HFFc6 (cell line): Measurements from ENCODE around the gene ACMSD. TPM values are rescaled to one million over a fixed set of nuclear protein-coding genes. Genes with fewer than 3 reads are reported as not detected.
"Not testable (repeated sequence)": the region's sequence is repeated elsewhere in the genome, so short reads cannot be mapped to it uniquely, and the experiment has no call there.

Experiments used
- DNase-seq: peaks from one replicate; pipeline ENCODE4 v3.0.0-alpha.2; 2018
- H3K27ac Mint-ChIP-seq: 2 replicates; pipeline ENCODE4 v1.8.0; 2020; ENCODE audit warnings: mild to moderate bottlenecking, mixed read lengths
- H3K27me3 Mint-ChIP-seq: 2 replicates; pipeline ENCODE4 v1.8.0; 2021; ENCODE audit warnings: mild to moderate bottlenecking, moderate library complexity, mixed read lengths; ENCODE audit not compliant: insufficient read depth
- H3K36me3 Mint-ChIP-seq: 2 replicates; pipeline ENCODE4 v1.8.0; 2021; ENCODE audit warnings: low read depth, mixed read lengths
- H3K4me1 Mint-ChIP-seq: 2 replicates; pipeline ENCODE4 v1.8.0; 2020; ENCODE audit warnings: low read depth, mixed read lengths
- H3K4me3 Mint-ChIP-seq: 2 replicates; pipeline ENCODE4 v1.8.0; 2020; ENCODE audit warnings: mild to moderate bottlenecking, moderate library complexity, mixed read lengths
- H3K9me3 Mint-ChIP-seq: 2 replicates; pipeline ENCODE4 v1.8.0; 2020; ENCODE audit warnings: mild to moderate bottlenecking, mixed read lengths
- total RNA-seq, 6 experiments: library from RNA; stranded (reverse); fragmentation: NEBNext Ultra II Directional; extraction: Animal tissue kit (Norgen Biotek cat#: 25700); gene quantifications; 2 replicates in 1 of 6; 3 replicates in 5 of 6; pipeline ENCODE4 v1.2.3, GENCODE V29; 2021
- TF ChIP-seq, protein P1 (sequence below): fragments of 200-600 bp; sonication (generic); IDR thresholded peaks from 2 replicates; pipeline ENCODE4 v1.5.0; 2021; ENCODE audit warnings: antibody characterized with exemption, mild to moderate bottlenecking

ACMSD gene
- total RNA-seq, 6 experiments from 2014 or later = not detected

DNA sequence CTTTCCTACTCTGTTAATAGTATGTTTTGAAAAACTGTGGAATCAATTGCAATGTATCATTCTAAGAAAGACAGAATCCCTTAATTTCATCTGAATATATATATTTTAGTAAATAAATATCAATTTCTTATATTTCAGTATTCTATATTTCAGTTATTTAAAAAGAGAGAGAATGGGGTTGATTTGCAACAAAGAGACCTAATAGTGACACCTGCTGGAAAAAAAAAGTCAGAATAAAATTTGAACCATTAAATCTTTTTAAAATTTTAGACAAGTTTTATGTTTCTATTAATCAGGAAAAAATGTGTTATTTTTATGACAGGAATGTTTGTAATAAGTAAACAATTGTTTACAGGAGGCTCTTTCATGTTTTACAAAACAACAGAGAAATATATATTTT is 59.5 kb downstream of the ACMSD start:
- H3K4me1 Mint-ChIP-seq = peaks cover 8% of the 10 kb centered on the region
- no peak overlapping the region for H3K27ac Mint-ChIP-seq
- H3K4me3 Mint-ChIP-seq = no peak overlapping the region
- no peaks in the 10 kb centered on the region for H3K36me3 Mint-ChIP-seq
- no peaks in the 10 kb centered on the region; the same call in 1 of the 2 replicates for H3K27me3 Mint-ChIP-seq
- TF ChIP-seq, protein P1, sequence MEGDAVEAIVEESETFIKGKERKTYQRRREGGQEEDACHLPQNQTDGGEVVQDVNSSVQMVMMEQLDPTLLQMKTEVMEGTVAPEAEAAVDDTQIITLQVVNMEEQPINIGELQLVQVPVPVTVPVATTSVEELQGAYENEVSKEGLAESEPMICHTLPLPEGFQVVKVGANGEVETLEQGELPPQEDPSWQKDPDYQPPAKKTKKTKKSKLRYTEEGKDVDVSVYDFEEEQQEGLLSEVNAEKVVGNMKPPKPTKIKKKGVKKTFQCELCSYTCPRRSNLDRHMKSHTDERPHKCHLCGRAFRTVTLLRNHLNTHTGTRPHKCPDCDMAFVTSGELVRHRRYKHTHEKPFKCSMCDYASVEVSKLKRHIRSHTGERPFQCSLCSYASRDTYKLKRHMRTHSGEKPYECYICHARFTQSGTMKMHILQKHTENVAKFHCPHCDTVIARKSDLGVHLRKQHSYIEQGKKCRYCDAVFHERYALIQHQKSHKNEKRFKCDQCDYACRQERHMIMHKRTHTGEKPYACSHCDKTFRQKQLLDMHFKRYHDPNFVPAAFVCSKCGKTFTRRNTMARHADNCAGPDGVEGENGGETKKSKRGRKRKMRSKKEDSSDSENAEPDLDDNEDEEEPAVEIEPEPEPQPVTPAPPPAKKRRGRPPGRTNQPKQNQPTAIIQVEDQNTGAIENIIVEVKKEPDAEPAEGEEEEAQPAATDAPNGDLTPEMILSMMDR = peak; percentile 81
- H3K9me3 Mint-ChIP-seq = no peaks in the 10 kb centered on the region
- no peak for DNase-seq

DNA sequence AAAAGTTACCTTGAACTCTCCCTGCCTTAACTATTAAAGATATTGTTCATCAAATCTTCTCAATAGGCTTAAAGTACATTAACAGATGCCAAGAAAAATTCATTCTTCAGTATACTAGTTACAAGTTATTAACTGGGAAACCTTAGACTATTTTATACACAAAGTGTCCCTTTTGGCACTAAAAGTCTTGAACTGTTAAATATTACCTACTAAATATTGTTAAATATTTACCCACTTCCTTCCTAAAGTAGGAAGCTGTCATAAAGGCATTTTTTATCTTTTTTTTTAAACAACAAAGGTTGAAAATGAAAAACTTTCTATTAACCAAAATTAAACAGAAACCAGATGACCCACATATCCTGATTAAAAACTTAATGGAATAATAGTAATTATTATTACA is 60.8 kb downstream of the ACMSD start:
- H3K27me3 Mint-ChIP-seq = no peaks in the 10 kb centered on the region; the same call in 1 of the 2 replicates
- no peaks in the 10 kb centered on the region for H3K9me3 Mint-ChIP-seq
- H3K4me3 Mint-ChIP-seq = no peak overlapping the region
- no peaks in the 10 kb centered on the region for H3K36me3 Mint-ChIP-seq
- no peak overlapping the region for H3K27ac Mint-ChIP-seq
- DNase-seq = no peak
- TF ChIP-seq, protein P1 = no peak
- H3K4me1 Mint-ChIP-seq = peaks cover 15% of the 10 kb centered on the region

DNA sequence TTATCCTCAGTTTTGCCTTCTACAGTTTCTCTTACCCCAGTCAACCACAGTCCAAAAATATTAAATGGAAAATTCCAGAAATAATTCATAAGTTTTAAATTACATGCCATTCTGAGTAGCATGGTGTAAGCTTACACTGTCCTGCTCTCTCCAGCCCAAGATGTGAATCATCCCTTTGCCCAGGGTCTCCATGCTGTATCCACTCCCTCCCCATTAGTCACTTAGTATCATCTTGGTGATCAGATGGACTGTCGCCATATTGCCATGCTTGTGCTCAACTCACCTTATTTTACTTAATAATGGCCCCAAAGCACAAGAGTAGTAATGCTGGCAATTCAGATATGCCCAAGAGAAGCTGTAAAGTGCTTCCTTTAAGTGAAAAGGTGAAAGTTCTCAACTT is 61.7 kb downstream of the ACMSD start:
- DNase-seq = peak; percentile 14
- Mint-ChIP-seq H3K36me3 (no peaks in the 10 kb centered on the region), H3K27me3 (no peaks in the 10 kb centered on the region; the same call in 1 of the 2 replicates), H3K27ac (no peak overlapping the region), H3K4me1 (peaks cover 15% of the 10 kb centered on the region), H3K9me3 (no peaks in the 10 kb centered on the region), H3K4me3 (no peak overlapping the region)
- TF ChIP-seq, protein P1 = no peak

DNA sequence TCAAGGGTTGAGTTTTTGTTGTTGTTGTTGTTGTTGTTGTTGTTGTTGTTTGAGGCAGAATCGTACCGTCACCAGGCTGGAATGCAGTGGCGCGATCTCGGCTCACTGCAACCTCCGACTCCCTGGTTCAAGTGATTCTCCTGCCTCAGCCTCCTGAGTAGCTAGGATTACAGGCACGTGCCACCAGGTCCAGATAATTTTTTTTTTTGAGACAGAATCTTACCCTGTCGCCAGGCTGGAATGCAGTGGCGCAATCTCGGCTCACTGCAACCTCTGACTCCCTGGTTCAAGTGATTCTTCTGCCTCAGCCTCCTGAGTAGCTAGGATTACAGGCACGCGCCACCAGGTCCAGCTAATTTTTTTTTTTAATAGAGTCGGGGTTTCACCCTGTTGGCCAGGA is 65.3 kb downstream of the ACMSD start:
- not testable (repeated sequence) for H3K27ac Mint-ChIP-seq, H3K9me3 Mint-ChIP-seq, H3K27me3 Mint-ChIP-seq, H3K36me3 Mint-ChIP-seq, H3K4me3 Mint-ChIP-seq, DNase-seq
- H3K4me1 Mint-ChIP-seq = peaks cover 15% of the 10 kb centered on the region

DNA sequence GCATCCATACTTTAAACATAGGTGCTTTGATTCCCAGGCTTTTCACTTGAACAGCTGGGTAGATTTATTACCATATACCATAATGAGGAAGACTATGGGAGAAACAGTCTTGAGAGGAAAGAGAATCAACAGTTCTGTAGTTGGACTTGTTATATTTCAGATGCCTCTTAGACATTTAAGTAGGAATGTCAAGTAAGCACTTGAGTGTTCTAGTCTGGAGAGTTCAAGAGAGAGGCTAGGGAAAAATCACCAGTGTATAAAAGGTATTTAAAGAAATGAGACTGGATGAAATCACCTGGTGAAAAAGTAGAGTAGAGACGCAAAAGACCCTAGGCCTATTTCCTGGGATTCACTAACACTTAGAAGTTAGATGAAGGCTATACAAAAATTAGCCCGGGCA is 66.8 kb downstream of the ACMSD start:
- Mint-ChIP-seq H3K9me3 (no peaks in the 10 kb centered on the region; the same call in 1 of the 2 replicates), H3K27me3 (no peaks in the 10 kb centered on the region; the same call in 1 of the 2 replicates), H3K36me3 (no peaks in the 10 kb centered on the region), H3K27ac (no peak overlapping the region), H3K4me3 (no peak overlapping the region), H3K4me1 (peaks cover 10% of the 10 kb centered on the region)
- TF ChIP-seq, protein P1 = no peak
- DNase-seq = no peak

GRCh38 chr2:134906726-134907125 is 68.3 kb downstream of the ACMSD start:
- TF ChIP-seq, protein P1 = no peak
- no peak for DNase-seq
- Mint-ChIP-seq H3K4me1 (peaks cover 7% of the 10 kb centered on the region), H3K4me3 (no peak overlapping the region), H3K36me3 (no peaks in the 10 kb centered on the region), H3K27me3 (no peaks in the 10 kb centered on the region; the same call in 1 of the 2 replicates), H3K9me3 (no peaks in the 10 kb centered on the region; the same call in 1 of the 2 replicates), H3K27ac (no peak overlapping the region)

DNA sequence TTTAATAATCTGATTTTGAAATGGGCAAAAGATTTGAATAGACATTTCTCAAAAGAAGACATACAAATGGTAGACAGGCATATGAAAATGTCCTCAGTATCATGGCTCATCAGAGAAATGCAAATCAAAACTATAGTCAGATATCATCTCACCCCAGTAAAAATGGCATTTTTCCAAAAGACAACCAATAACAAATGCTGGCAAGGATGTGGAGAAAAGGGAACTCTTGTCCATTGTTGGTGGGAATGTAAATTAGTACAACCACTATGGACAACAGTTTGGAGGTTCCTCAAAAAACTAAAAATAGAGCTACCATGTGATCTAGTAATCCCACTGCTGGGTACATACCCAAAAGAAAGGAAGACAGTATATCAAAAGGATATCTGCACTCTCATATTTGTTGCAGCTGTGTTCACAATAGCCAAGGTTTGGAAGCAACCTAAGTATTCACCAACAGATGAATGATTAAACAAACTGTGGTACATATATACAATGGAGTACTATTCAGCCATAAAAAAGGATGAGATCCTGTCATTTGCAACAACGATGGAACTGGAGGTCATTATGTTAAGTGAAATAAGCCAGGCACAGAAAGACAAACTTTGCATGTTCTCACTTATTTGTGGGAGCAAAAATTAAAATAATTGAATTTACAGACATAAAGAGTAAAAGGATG is 69.2 kb downstream of the ACMSD start:
- DNase-seq, H3K27me3 Mint-ChIP-seq, H3K36me3 Mint-ChIP-seq, H3K9me3 Mint-ChIP-seq, H3K27ac Mint-ChIP-seq, H3K4me3 Mint-ChIP-seq: not testable (repeated sequence)
- H3K4me1 Mint-ChIP-seq = peaks cover 14% of the 10 kb centered on the region
